Fibroblast of lung (primary cell): ENCODE results near the gene NPIPB6.
"Not testable (repeated sequence)": the region's sequence is repeated elsewhere in the genome, so short reads cannot be mapped to it uniquely, and the experiment has no call there.

Experiments used
- EZH2 ChIP-seq: IDR thresholded peaks from 2 replicates; pipeline ENCODE4 v1.5.1; 2012; ENCODE audit warnings: low read length, control low read depth, mild to moderate bottlenecking; ENCODE audit errors: missing control alignments
- TF ChIP-seq, protein P1 (sequence below), 2 donors: IDR thresholded peaks in 1 of 2; conservative IDR thresholded peaks in 1 of 2; 1 replicate in 1 of 2; 2 replicates in 1 of 2; pipeline ENCODE4 v1.5.1; 2011 to 2012; ENCODE audit warnings: low read length in 2 of 2, control low read depth in 1 of 2, inconsistent platforms in 1 of 2, low read depth in 1 of 2, mild to moderate bottlenecking in 1 of 2

DNA sequence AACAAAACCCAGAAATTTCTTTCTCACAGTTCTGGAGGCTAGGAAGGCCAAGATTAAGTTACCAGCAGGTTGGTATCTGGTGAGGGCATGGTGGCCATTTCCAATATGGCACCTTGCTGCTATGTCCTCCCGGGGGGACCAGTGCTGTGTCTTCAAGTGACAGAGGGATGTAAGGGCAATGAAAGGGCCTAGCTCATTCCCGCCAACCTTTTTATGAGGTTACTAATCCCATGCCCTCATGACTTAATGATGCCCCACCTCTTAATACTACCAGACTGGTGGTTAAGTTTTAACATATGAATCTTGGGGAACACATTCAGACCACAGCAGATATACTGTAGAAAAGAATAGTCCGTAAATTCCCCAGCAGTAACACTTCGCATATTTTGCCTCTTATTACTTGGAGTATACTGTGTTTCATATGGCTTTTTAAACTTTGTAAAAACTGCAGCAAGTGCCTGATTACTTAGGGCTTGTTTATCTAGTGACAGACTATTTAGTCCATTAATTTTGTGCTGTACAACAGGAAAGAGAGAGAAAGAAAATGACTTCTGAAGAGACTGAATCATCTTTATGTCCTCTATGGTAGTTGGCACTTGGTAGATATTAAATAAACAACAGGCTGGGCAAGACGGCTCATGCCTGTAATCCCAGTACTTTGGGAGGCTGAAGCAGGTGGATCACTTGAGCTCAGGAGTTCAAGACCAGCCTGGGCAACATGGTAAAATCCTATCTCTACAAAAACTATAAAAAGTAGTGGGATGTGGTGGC is 26.2 kb downstream of the NPIPB6 start:
- TF ChIP-seq, protein P1, sequence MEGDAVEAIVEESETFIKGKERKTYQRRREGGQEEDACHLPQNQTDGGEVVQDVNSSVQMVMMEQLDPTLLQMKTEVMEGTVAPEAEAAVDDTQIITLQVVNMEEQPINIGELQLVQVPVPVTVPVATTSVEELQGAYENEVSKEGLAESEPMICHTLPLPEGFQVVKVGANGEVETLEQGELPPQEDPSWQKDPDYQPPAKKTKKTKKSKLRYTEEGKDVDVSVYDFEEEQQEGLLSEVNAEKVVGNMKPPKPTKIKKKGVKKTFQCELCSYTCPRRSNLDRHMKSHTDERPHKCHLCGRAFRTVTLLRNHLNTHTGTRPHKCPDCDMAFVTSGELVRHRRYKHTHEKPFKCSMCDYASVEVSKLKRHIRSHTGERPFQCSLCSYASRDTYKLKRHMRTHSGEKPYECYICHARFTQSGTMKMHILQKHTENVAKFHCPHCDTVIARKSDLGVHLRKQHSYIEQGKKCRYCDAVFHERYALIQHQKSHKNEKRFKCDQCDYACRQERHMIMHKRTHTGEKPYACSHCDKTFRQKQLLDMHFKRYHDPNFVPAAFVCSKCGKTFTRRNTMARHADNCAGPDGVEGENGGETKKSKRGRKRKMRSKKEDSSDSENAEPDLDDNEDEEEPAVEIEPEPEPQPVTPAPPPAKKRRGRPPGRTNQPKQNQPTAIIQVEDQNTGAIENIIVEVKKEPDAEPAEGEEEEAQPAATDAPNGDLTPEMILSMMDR (conservative IDR thresholded peaks at IDR 0.05 in 1 of 2, IDR thresholded peaks at IDR 0.05 in 1 of 2; ENCODE audit: low read depth in 1 of 2, low read length in 2 of 2): not testable (repeated sequence)
- not testable (repeated sequence) for TF ChIP-seq EZH2
